Epithelial cell of proximal tubule (primary cell): ENCODE data around the gene ZNF318. TPM values are rescaled to one million over a fixed set of nuclear protein-coding genes. Genes with fewer than 3 reads are reported as not detected.
"Not testable (repeated sequence)": the region's sequence is repeated elsewhere in the genome, so short reads cannot be mapped to it uniquely, and the experiment has no call there.

Source experiments
- DNase-seq: peaks from one replicate; pipeline ENCODE4 v3.0.0-alpha.2; 2011; ENCODE audit warnings: low read depth
- H3K4me3 ChIP-seq: 2 replicates; pipeline ENCODE4 v1.5.1; 2011; ENCODE audit warnings: low read depth, mild to moderate bottlenecking, low read length
- CTCF ChIP-seq: conservative IDR thresholded peaks from 2 replicates; pipeline ENCODE4 v1.5.1; 2012; ENCODE audit warnings: low read depth, mild to moderate bottlenecking, low read length
- total RNA-seq: library from RNA; depleted of rRNA; stranded (reverse); fragments of >200 nt; gene quantifications from 2 replicates; pipeline ENCODE4 v1.2.3, GENCODE V29; 2015

Gene ZNF318
- total RNA-seq, 1 donor from 2014 or later: 7.7 TPM

GRCh38 chr6:43347021-43347420 is 22.4 kb downstream of the ZNF318 start:
- TF ChIP-seq CTCF: no peak
- H3K4me3 ChIP-seq: no peak overlapping the region
- DNase-seq: no peak

DNA sequence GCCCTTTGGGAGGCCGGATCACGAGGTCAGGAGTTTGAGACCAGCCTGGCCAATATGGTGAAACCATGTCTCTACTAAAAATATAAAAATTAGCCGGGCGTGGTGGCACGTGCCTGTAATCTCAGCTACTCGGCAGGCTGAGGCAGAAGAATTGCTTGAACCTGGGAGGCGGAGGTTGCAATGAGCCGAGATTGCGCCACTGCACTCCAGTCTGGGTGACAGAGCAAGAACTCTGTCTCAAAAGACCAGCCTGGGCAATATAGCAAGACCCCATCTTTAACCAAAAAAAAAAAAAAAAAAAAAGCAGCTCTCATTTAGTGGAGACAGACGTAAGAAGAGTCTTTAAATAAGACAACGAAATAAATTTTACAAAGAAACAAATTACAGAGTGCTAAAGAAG is 23.2 kb downstream of the ZNF318 start:
- DNase-seq, H3K4me3 ChIP-seq: not testable (repeated sequence)

GRCh38 chr6:43339168-43339567 is 30.3 kb downstream of the ZNF318 start:
- TF ChIP-seq CTCF: no peak
- DNase-seq: no peak
- H3K4me3 ChIP-seq: no peak overlapping the region

GRCh38 chr6:43338243-43338642 is 31.2 kb downstream of the ZNF318 start:
- no peak overlapping the region for H3K4me3 ChIP-seq
- no peak for TF ChIP-seq CTCF
- DNase-seq: no peak

DNA sequence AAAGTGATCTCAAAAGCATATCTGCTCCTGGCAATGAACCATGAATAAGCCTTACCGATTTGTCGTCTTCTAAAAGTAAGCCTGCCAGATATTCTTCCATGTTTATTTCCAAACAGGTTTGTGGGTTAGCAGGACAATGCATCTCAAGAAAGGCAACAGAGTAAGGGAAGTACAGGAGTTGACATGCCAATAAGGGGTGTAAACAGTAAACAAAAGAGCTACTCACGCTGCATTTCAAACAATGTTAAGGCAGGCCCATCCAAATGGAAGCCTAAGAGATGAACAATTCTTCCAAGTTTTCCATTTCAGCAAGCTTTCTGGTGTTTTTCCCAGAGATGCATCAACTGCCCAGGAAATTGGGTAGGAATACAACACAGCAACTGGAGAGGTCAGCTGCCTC is 33.1 kb downstream of the ZNF318 start:
- TF ChIP-seq CTCF: no peak
- no peak overlapping the region for H3K4me3 ChIP-seq
- no peak for DNase-seq

DNA sequence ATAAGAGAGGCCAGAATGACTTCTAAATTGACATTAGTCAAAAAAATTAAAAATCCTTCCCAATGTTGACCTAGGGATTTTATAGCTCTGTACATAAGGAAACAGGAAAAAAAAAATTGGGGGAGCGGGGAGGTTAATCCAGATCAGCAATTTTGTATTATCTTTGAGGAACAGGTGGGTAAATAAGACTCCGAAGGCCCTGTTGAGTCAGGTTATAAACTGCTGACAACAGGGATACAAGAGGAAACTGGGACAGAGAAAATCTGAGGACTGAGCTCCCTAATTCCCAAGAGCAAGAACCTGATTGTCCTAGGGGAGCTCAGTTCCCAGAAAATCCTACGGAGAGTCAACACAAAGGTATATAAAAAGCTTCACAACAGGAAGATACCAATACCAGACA is 34.0 kb downstream of the ZNF318 start:
- H3K4me3 ChIP-seq: no peak overlapping the region
- TF ChIP-seq CTCF: no peak
- no peak for DNase-seq

DNA sequence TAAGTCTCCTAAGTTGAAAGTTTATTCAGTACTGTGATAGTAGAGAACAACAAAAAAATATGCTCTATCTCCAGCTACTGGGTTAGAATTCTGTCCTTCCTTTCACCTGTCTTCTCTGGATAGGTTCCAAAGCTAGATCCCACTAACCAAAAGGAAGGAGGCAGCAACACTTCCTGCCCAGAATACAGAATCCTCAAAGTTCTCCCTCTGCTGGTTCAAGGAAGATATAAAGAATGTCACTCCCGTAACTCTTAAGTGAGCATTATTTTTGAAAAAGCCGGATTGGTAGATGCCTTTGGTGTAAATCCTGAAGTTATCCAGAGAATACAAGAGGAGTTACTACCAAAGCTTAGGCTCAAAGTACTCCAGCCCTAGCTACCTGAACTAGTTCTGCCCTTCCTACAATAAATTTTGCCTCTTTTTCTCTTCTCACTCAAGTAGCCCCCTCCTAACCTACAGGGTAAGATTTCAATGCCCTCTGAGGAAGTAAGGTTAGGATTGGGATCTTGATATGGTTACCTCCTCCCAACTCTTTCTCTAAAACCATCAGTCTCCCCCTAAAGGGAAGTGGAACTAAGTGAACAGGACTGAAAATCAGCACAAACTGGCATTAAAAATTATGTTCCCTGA is 34.9 kb downstream of the ZNF318 start:
- TF ChIP-seq CTCF: peak; percentile 76
- DNase-seq: peak; percentile 22
- H3K4me3 ChIP-seq: no peak overlapping the region

- no peak overlapping the region for H3K4me3 ChIP-seq
- DNase-seq: no peak
- TF ChIP-seq CTCF: no peak
These were observed 37.6 kb downstream of the ZNF318 start for GRCh38 chr6:43331891-43332290.
